ENCODE data around the gene OR13C9.
"Not testable (repeated sequence)": the region's sequence is repeated elsewhere in the genome, so short reads cannot be mapped to it uniquely, and the experiment has no call there.

Gene OR13C9, protein sequence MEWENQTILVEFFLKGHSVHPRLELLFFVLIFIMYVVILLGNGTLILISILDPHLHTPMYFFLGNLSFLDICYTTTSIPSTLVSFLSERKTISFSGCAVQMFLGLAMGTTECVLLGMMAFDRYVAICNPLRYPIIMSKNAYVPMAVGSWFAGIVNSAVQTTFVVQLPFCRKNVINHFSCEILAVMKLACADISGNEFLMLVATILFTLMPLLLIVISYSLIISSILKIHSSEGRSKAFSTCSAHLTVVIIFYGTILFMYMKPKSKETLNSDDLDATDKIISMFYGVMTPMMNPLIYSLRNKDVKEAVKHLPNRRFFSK

GRCh38 chr9:104618104-104618503, at the start of gene OR13C9:
OR13C9 (minus strand) TSS chr9:104618204; CDS start chr9:104618204, 0 bp downstream.
- DNase-seq (ENCODE audit: low spot score) (no peak), FAIRE-seq (no peak)

DNA sequence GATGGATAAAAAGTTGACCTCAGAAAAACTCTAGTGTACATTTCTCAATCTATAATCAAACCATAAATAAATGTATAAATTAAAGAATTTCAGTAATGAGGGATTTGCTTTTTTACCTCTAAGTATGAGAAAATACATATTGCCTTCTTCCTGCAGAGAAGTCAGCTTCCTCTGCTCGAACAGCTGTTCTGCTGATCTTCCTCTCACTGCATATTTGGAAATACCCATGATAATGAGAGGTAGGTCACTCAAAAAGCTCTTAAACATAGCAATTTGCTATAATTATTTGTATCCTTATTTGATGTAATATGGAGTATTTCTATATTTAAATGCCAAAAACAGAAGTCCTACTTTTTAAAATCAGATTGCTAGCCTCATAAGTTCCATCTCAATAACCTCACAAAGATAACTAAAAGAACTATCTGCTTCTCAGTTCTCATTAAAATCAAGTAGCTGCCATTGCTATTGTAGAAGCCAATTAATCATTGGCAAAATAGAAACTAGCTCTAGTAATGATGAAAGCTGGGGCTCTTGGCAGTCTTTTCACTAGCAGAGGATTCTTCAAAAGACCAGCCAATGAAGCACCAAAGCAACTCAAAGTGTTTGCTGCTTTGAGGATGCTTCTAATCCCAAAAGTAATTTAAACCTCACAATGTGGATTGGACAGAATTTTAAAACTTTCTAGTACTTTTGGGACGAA, 40.6 kb upstream of the OR13C9 start:
- no peak for FAIRE-seq
- no peak for DNase-seq (ENCODE audit: low spot score)

GRCh38 chr9:104635456-104635855, 17.5 kb upstream of the OR13C9 start:
- FAIRE-seq (no peak), DNase-seq (ENCODE audit: low spot score) (no peak)

- DNase-seq (ENCODE audit: low spot score) = no peak
- no peak for FAIRE-seq
Measured at GRCh38 chr9:104633976-104634520, 16.0 kb upstream of the OR13C9 start.

DNA sequence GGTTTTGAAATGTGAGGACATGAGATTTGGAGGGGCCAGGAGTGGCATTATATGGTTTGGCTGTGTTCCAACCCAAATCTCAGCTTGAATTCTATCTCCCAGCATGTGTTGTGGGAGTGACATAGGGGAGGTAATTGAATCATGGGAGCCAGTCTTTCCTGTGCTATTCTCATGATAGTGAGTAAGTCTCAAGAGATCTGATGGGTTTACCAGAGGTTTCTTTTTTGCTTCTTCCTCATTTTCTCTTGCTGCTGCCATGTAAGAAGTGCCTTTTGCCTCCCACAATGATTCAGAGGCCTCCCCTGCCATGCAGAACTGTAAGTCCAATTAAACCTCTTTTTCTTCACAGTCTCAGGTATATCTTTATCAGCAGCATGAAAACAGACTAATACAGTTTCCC, 8.0 kb upstream of the OR13C9 start:
- not testable (repeated sequence) for FAIRE-seq; DNase-seq (ENCODE audit: low spot score)

DNA sequence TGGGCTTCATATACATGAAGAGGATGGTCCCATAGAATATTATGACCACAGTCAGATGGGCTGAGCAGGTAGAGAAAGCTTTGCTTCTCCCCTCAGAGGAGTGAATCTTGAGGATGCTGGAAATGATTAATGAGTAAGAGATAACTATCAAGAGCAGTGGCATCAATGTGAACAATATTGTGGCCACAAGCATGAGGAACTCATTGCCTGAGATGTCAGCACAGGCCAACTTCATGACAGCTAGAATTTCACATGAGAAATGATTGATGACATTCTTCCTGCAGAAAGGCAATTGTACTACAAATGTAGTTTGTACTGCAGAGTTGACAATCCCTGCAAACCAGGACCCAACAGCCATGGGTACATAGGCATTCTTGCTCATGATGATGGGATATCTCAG, 586 bp downstream of the OR13C9 start:
- FAIRE-seq = peak; percentile 86
- DNase-seq (ENCODE audit: low spot score) = no peak

DNA sequence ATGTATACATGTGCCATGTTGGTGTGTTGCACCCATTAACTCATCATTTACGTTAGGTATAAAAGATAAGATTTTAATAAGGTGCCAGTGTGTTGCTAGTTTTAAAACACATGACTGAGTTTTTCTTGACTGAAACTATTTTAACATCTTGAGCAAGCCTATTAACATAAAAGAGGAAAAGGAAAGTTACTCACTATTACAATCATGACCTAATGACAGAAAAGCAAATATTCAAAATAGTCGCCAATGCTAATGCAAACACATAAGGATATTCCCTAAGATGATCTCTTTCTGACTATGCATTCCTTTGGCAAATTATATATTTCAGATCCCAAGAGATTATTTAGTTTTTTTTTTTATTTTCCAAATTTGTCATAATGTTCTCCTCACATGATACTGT, 6.8 kb downstream of the OR13C9 start:
- DNase-seq (ENCODE audit: low spot score) (no peak), FAIRE-seq (no peak)

DNA sequence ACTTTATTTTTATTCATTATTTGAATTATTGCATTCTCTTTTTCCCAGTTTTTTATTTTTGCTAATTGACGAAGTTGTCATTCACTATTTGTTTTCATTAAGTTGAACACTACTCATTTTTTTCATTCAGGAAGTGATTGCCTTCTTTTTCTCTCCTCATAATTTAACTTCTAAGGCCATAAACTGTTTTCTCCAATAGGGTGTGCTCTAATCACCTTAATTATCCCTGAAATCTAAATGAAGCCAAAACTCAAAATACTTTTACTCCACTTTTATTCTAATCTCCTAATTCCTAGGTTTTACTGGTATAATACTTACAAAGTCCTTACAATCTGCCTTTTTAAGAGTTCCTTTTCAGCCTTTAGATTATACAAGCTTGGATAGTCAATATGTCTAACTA, 9.7 kb downstream of the OR13C9 start:
- FAIRE-seq = no peak
- no peak for DNase-seq (ENCODE audit: low spot score)

DNA sequence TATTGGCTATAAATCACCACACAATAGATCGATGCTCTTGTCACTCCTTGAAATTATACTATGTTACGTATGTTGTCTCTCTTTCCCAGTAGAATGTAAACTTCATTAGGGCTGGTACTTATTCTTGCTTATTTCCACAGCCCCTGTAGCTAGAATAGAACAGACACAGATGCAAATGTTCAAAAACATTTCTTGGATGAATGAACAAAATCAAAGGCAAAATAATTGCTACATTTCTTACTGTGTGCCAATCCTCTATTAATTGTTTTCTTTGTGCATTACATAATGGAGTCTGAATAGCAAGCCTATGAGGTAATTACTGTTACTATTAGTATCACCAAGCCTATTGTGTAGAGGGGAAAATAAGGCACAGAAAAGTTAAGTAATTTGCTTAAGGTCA, 11.9 kb downstream of the OR13C9 start:
- DNase-seq (ENCODE audit: low spot score) (no peak), FAIRE-seq (peak; percentile 27)

- not testable (repeated sequence) for DNase-seq (ENCODE audit: low spot score); FAIRE-seq
Measured at GRCh38 chr9:104605527-104605926, 12.5 kb downstream of the OR13C9 start, which contains the start of gene OR13C2. OR13C2 (minus strand) TSS chr9:104605627; CDS start chr9:104605627, 0 bp downstream.

DNA sequence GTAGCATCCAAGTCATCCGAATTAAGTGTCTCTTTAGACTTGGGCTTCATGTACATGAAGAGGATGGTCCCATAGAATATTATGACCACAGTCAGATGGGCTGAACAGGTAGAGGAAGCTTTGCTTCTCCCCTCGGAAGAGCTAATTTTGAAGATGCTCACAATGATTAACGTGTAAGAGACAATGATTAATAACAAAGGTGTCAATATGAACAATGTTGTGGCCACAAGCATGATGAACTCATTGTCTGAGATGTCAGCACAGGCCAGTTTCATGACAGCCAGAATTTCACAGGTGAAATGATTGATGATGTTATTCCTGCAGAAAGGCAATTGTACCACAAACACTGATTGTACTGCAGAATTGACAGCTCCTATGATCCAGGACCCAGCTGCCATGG, 13.2 kb downstream of the OR13C9 start:
- DNase-seq (ENCODE audit: low spot score) (no peak), FAIRE-seq (no peak)

GRCh38 chr9:104599313-104599712, 18.7 kb downstream of the OR13C9 start, which contains the start of gene OR13C5:
OR13C5 (minus strand) TSS chr9:104599413; CDS start chr9:104599413, 0 bp downstream.
- DNase-seq (ENCODE audit: low spot score); FAIRE-seq: not testable (repeated sequence)

DNA sequence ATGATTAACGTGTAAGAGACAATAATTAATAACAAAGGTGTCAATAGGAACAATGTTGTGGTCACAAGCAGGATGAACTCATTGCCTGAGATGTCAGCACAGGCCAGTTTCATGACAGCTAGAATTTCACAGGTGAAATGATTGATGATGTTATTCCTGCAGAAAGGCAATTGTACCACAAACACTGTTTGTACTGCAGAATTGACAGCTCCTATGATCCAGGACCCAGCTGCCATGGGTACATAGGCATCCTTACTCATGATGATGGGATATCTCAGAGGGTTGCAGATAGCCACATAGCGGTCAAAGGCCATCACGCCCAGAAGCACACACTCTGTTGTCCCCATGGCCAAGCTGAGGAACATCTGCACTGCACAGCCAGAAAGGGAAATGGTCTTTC, 19.3 kb downstream of the OR13C9 start:
- peak; percentile 44 for FAIRE-seq
- DNase-seq (ENCODE audit: low spot score) = not testable (repeated sequence)

- no peak for DNase-seq (ENCODE audit: low spot score)
- no peak for FAIRE-seq
Measured at GRCh38 chr9:104589626-104590025, 28.4 kb downstream of the OR13C9 start.

GRCh38 chr9:104586496-104587180, 31.4 kb downstream of the OR13C9 start:
- FAIRE-seq (no peak), DNase-seq (ENCODE audit: low spot score) (no peak)

- DNase-seq (ENCODE audit: low spot score) = no peak
- no peak for FAIRE-seq
Measured at GRCh38 chr9:104580562-104580961, 37.4 kb downstream of the OR13C9 start.

DNA sequence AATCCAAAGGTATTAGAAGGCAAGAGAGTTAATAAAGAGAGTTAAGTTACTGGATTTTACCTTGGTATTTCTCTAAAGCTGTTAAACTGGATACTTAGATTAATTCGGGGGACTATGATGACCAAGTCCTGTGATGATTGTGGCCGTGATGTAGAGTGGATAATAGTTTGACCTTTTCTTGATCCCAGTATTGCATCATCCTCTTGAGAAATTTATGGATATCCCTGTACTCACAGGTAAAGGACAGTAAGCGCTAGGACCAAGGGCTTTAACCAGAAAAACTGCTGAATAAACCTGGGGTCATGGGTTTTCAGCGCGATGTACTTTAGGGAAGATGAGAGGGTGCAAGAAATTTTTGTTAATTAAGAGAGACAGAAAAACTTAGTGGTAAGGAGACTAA, 40.7 kb downstream of the OR13C9 start:
- no peak for FAIRE-seq
- no peak for DNase-seq (ENCODE audit: low spot score)

DNA sequence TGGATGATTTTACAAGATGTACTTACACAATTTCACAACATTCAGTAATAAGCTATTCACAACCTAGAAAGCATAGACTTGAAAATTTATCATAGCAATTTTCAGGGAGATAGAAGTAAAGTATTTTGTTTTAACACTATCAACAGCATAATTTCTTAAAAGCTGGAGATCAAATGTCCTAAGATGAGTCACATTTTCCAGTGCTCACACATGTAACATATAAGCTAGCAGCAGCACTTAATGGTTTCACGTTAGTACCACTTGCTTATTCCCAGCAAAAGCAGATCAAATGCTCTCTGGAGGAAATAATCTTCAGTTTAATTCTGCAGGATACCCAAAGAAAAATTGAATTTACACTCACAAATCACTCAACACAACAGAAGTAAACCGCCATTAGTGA, 42.5 kb downstream of the OR13C9 start:
- no peak for FAIRE-seq
- no peak for DNase-seq (ENCODE audit: low spot score)

DNA sequence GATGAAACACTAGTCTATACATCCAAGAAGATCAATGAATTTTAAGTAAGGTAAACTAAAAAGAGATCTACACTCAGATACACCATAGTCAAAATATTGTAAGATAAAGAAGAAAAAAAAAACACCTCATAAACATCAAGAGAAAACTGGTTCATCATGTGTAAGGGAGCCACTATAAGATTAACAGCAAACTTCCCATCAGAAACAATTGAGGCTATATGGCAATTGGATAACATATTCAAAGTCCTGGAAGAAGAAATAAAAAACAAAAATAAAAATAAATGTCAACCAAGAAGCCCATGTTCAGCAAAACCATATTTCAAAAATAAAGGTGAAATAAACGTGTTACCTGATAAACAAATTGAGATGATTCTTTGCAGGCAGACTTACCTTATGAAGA, 45.4 kb downstream of the OR13C9 start:
- DNase-seq (ENCODE audit: low spot score) = no peak
- FAIRE-seq = no peak

DNA sequence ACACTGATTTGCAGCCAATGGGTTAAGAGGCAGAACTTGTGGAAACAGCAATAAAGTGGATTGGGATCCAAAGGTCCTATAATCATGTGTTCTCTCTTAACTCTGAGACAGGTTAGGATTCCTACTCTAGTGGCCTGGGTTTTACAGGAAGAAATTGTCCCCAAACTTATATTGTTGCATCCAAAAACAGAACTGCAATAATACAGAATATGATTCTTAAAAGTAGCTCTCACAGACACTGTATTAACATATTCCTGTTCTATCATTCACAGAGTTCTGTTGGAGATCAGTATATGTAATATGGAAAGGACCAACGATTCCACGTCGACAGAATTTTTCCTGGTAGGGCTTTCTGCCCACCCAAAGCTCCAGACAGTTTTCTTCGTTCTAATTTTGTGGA, 49.1 kb downstream of the OR13C9 start, which contains the start of gene OR13C8:
OR13C8 (plus strand) TSS at position 301 of the 400 bp plus-strand sequence; CDS start at position 301, 0 bp downstream.
- DNase-seq (ENCODE audit: low spot score) (no peak), FAIRE-seq (no peak)

All from urothelium cell line (cell line).